Measurements from ENCODE around the gene MACROD2.
A peak's percentile ranks its signal among the peaks of the same experiment; 100 is the strongest.

The MACROD2 gene

DNA sequence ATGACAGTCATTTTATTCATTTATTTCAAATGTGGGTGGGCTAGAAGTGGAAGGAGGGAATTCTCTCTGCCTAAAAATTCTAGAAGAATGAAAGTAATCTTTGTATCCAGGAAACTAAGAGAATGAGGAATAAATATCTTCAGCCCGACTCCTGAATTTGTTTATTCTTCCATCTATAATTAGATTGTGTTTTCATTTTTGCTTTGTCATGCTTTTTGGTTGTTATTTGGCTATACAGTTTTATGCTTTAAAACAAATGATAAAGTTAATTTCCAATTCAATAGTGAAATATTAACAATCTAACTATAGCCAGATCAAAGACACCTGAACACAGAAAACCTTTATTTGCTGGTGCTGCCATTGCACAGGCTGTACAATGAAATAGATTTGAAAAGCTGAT, 2056.7 kb downstream of the MACROD2 start:
- no peak for DNase-seq

DNA sequence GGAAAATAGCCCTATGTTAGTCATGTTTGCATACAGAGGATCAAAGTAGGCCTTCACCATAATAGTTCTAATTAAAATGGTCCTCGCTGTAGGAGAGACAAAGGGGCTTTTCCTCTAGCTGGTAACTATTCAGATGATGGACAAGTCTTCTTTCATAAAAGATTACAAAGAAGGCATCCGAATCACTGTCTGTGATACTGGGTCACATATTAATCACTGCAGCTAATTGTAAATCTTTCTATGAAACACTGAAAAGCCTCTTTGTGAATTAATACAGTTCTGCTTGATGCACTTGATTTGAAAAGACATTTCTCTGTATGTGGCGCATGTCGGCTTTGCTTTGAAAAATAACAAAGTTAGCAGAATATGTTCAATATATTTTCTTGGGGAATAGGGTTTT, 2057.1 kb downstream of the MACROD2 start:
- DNase-seq: no peak

DNA sequence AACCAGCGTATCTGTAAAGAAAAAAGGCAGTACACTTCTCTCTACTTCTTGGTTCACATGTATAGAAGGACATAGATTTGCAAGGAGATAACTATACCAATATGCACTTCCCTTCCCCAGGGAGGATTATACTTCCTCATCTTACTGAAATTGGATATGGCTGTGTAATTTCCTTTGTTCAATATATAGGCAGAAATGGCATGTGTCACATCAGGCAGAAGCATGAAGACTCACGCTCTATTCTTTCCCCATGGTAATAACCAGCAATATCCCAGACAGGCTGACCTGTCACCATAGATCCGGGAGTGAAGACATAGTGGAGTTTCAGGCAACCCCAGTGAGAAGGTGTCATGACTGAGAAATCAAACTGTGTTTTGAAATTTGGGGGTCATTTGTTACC, 2059.7 kb downstream of the MACROD2 start:
- DNase-seq: no peak

DNA sequence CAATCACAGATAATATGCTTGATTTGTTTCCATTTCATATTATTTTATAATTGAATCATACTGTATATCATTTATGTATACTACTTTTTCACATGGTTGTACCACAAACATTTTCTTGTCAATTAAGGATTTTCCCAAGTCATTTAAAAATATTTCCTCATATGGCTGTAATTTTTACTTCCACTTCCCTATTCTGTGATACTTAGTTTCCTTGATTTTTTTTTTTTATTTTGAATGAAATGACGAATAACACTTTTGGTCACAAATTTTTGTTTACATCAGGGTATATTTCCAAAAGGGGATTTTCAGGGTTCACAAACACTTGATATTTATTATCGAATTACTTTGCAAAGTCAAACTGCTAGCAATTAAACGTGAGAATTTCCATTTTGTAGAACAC, 2062.3 kb downstream of the MACROD2 start:
- DNase-seq: no peak

DNA sequence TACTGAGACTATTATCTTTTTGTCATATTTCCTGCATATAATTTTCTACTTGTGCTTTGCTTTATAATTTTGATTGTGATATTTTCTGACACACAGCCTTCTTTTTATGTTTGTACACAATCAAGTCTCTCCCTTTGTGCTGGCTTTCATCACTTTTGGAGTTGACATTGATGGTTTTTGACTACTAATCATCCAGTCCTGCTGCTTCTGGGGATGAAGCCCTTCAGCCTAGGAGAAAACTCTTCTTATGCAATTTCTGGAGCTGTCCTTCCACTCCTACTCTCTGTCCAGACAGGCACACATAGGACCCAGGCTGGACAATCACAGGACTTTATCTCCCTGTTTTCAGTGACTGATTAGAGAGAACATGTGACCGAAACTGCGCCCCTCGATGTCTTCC, 2063.0 kb downstream of the MACROD2 start:
- no peak for DNase-seq

DNA sequence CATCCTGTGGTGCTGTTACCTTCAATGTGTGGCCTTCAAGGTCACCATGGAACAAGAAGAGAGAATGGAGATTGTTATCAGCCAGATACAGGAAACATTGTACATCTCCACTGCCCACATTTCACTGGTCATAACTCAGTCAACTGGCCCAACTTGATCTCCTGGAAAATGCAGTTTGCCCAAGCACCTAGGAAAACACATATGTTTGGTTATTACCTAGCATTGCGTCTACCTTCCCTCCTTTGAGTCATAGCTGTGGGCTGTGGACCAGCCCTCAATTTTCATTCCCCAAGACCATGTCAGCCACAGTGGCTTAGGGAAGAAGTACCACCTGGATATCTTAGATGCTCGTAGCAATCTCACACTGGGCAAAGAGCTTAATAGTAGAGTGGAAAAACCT, 2064.5 kb downstream of the MACROD2 start:
- DNase-seq: no peak

DNA sequence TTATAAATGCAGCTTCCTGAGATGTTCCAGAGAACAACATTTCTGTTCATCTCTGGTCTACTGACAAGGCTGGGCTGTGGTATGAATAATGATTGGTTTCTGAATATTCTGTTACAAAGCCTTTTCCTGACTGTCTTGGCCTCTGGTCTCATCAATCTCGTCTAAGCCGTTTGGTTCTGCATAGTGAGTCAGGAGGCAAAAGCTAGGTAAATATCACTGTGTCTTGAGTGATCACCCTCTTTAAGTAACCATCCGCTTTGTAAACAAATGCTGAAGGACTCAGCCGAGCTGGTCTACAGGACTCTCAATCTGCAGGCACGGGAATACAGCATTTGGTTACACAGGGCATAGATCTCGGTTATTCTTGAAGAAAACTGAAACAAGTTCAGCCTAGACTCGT, 2066.0 kb downstream of the MACROD2 start:
- DNase-seq: no peak

DNA sequence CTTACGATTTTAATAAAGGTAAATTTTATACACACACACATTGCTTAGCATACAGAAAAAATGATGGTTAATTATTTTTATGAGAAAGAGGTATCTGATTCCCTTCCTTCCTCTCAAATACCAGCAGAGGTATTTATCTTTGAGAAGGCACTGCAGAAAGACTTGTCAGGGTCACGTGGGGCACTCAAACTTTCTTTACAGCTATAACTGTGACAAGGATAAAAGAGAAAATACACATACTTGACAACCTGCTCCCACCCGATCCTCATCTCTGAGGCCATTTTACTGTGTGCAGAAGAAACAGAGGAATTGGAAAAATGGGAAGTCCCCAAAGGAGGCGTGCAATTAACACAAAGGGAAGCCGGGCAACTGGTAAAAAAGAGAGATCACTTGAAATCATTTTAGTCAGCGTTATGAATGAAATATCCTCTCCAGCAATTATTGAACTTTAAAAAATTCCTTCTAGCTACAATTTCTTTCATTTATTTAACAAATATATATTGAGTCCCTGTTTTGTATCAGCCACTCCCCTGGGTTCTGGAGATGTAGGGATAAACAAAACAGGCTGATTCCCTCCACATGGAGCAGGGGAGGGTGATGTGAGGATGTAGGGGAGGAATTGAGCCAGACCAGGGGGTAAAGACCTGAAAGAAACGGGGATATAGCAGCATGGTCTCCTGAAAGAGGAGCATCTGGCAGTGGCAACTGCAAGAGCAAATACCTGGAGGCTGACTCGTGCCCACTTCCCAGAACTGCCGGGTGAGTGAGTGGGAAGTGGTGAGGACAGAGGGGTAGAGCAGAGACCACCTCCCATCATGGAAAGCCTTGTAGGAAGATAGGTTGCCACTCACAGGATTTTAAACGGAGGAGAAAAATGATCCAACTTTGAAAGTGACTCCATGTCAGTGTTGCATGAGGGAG, 2067.6 kb downstream of the MACROD2 start:
- DNase-seq: peak; percentile 1

DNA sequence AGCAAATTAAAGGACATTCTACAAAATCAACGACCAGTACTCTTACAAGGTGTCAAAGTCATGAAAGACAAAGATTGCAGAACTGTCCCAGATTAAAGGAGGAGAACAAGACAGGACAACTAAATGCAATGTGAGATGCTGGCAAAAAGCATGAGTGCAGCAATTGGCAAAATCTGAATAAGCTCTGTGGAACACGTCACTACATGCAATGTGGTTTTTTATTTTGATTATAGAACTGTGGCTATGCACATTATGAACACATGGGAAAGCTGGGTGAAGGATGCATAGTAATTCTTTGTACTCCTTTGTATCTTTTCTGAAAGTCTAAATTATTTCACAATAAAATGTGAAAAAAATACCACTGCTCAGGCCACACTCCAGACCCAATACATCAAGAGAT, 2068.6 kb downstream of the MACROD2 start:
- DNase-seq: peak; percentile 2

DNA sequence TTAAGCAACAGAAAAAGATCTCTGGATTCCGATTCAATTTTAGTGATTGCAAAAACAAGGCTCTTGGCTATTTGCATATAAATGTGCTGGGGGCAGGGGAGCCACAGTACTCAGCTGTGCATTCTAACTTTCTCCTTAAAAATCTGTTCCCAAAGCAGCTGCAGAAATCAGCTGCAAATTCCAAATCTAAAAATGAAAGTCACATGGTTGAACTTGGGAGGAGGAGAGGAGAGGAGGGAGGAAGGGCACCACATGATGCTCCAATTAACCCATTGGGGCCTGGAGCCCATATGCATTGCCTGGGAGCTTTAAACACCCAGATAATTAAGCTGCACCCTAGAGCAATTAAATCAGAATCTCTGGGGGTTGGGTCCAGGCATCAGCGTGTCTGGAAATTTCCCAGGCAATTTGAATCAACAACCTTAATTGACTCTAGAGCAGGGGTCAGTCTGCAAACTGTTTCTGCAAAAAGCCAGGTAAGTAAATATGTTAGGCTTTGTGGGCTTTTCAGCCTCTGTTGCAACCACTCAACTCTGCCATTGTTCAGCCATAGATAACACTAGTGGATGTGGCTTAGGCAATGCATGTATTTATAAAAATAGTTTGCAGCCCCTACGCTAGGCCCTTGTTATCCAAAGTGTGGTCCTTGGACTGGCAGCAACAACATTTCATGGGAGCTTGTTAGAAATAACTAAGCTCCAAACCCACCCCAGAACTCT, 2069.8 kb downstream of the MACROD2 start:
- DNase-seq: no peak

DNA sequence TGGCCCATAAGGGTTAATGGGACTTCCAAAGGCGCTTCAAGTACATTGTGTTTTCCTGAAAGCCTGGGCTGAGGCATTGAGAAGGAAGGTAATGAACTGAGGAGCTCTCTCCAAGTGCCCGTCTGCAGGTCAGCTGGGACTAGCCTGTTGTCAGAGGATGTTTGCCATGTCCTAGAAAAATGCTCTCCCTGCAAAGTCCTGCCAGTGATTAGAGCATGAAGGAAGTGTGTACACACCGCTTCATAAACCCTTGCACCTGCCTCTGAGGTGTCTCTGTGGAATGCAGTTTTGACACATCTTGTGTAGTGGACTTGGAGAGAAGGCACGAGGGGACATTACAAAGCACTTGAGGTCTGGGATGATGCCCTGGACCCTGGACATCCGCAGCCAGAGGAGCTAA, 2071.3 kb downstream of the MACROD2 start:
- DNase-seq: no peak

DNA sequence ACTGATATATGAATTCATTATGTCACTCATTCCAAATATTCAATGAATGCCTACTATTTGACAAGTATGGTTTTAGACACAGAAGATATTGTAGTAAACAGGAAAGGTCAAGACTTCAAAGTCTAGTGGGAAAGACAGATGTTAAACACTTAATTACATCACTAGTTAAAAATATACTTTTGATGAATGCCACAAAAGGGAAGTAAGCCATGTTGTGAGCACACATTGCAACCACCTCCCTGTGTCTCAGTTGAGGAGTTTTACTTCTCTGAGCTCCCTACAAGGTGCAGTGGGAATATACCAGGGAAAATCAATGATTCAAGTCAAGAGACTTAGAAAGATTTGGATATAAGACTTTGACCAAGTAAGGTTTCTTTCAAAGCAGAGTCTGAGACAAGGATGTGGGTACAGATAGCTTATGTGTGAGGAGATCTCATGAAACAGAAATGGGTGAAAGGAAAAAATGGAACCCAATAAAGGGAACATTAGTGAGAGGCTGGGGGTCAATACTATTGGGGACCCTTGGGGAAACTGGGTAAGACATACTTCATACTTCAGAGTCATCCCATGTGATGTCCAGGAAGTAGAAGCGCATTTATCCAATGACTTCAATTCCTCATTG, 2074.2 kb downstream of the MACROD2 start:
- no peak for DNase-seq

DNA sequence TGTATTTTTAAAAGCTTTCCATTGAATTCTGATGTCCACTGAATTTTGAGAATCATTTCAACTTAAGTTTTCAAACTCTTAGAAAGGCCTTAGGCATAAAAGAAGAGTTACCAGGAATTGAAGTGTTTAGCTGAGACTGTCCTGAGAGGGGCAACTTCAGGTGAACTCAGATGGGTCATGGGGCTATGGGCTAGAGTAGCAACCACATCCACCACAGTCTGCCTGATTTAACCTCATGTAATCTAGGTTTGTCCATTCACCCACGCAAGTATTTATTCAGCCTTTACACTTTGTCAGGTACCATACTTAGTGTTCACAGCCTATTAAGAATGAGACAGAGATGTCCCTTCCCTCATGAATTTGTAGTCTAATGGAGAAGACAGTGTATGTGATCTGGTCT, 2076.9 kb downstream of the MACROD2 start:
- no peak for DNase-seq

DNA sequence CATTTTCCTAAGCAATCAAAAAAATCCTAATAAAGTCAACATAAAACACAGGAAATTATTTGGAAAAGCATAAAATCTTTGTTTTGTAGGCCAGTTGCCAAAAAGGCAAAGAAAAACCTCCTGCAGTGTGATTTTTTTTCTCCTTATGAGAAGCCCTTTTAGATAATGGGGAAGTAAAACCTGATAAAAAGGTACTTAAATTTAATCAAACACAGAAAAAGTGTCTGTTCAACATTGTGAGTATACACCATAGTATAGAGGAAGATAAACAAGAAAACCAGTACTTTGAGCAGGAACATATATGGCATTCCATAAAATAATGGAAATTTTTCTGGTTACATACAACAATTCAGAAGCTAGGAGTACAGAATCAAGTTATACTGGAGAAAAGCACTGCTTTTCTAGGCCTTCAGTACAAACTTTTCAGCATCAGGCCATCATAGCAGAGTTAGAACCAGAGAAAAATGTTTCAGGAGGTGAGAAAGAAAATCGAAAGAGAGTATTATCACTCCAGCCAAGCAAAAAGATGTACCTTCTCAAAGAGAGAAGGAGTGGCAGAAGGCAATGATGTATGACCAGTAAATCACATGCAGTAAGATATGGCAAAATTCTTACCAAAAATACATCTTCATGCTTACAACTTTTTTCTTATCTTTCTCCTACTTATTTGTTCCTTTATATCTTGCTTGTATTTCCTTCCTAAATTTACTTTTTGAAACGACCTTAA, 2083.0 kb downstream of the MACROD2 start:
- no peak for DNase-seq

DNA sequence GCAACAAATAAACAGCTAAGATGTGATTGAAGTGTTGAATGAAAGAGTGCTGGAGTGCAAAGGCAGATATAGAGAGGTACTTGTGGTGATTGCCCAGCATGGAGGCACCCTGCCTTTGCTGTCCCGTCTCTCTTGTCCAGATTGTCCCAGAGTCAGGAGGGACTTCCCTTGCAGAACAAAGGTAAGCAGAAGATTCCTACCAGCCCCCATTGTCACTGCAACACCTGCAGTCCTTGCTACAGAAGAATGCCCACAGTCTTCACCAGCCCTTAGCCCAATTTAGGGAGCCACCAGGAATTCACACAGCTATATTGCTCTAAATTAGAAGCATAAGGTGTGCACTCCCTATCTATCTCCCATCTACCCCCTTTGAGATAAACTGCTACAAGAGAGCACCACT, 2086.1 kb downstream of the MACROD2 start:
- no peak for DNase-seq

DNA sequence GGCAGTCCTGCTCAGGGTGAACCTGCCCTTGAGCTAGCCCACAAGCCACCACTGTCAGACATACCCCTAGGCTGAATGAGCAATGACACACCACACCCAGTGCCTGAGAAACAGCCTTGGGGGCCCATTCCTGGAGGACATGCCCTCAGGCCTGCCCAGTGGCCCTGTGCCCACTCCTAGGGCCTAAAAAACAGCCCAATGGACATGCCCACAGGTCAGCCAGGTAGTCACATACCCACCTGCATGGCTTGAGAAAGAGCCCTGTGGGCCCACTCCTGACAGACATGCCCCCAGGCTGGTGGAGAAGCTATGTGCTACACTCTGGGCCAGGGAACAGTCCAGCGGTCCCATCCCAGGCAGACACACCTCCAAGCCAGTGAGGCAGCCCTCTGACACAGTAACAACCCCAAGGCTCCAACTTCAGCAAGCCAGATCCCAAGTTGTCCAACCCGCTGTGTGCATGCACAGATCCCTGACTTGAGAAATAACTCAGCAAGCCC, 2086.8 kb downstream of the MACROD2 start:
- DNase-seq: no peak

DNA sequence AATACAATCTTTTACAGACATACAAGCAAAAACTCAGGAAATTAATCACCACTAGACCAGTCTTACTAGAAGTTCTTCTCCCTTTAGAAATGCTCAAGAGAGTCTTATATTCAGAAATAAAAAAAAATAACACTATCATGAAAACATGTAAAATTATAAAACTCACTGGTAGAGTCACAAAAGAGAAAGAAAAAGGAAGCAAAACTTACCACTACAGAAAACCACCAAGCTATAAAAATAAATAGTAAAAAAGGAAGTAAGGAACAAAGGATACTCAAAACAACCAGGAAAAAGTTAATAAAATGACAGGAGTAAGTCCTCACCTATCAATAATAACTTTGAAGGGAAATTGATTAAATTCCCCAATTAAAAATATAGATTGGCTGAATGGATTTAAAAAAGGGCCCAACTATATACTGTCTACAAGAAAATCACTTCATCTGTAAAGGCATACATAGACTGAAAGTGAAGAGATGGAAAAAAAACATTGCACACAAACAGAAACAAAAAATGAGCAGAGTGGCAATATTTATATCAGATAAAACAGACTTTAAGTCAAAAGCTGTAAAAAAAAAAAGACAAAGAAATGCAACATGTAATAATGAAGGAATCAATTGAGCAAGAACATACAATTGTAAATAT, 2088.4 kb downstream of the MACROD2 start:
- no peak for DNase-seq

DNA sequence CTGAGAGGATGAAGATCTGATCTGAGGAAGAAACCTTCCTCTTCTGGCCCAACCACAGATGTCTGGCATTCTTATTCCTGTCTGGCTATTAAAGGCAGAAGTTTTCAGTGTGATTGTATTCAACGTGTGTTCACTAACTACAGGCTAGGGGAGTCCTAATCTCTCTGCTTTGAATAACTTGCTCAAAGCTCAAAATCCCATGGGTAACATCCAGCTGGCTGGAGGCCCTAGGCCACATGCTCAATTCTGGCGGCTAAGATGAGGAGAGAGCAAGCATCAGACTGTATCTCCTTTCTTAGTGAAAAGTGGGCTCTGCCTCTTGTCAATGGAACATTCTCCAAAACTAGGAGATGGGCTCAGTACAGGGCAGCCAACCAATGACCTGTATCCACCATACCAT, 2099.9 kb downstream of the MACROD2 start:
- no peak for DNase-seq

DNA sequence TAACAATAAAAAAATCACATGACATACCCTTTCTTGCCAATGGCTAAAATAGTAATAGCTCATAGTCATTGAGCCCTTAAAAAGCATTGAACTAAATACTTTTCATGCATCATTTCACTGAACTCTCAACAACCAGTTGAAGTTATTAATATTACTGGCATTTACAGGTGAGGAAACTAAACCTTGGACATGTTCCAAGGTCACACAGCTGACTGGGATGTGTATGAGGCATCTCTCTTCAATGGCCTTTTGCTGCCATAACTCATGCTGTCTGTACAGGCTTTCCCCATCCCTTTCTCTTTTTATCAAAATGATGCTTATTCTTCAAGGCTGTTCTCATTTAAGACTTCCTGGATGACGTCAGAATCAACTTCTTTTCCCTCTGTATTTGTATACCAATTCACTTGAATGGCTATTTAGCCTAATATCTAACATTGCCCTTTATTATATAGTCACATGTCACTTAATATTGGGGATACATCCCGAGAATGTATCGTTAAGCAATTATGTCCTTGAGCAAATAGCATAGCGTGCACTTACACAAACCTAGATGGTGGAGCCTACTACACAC, 2101.5 kb downstream of the MACROD2 start:
- no peak for DNase-seq

DNA sequence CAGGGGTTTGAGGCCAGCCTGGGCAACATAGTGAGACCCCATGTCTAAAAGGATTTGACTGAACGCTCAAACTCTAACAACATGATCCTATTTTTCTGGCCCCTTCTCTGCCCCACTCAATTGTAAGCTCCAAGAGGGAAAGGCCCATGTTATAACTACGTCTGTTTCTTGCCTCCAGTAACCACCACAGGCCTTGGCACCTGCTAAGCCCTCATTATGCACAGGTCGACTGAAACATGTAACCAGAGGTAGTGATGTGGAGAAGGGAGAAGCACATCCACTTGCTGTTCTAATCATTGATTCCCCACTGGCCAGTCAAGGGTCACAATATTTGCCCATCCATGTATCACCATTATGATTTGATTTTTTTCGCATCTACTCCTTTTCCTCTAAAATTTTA, 2102.5 kb downstream of the MACROD2 start:
- DNase-seq: no peak

DNA sequence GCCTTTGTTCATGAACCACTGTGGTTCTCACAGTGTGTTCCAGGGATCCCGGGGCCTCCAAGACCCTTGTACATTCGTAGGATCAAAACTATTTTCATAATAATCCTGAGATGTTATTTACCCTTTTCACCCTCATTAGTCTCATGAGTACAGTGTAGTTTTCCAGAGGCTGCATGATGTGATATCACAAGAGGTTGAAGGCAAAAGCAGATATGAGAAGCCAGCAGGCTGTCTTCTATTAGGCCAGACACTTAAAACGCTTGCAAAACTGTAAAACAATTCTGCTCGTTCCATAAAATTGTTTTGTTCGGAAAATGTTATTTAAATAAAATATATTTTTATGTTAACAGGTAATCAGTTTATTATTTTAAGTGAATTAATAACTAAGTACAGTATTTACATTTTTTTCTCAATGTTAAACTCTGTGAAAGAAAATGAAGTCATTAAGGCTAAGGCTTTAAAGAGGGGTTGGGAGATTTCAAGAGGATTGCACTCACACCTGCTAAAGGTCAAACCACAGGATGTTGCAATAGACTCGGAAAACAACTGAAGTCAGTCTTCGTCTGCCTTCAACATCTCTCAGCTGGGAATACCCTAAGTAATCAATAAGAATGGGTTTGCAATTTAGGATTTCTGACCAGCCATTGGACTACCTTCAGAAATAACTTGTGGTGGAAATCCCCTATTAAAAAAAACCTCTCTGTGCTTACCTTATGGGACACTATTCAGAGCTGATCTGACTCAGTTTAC, 2103.7 kb downstream of the MACROD2 start:
- DNase-seq: no peak

Data from fibroblast of skin of back (primary cell).